ENCODE results near the gene CEL. TPM values are rescaled to one million over a fixed set of nuclear protein-coding genes. Genes with fewer than 3 reads are reported as not detected.

The CEL gene
- total and polyA plus RNA-seq, 9 donors, result 0.97 to 12.0 (median 1.9) TPM

DNA sequence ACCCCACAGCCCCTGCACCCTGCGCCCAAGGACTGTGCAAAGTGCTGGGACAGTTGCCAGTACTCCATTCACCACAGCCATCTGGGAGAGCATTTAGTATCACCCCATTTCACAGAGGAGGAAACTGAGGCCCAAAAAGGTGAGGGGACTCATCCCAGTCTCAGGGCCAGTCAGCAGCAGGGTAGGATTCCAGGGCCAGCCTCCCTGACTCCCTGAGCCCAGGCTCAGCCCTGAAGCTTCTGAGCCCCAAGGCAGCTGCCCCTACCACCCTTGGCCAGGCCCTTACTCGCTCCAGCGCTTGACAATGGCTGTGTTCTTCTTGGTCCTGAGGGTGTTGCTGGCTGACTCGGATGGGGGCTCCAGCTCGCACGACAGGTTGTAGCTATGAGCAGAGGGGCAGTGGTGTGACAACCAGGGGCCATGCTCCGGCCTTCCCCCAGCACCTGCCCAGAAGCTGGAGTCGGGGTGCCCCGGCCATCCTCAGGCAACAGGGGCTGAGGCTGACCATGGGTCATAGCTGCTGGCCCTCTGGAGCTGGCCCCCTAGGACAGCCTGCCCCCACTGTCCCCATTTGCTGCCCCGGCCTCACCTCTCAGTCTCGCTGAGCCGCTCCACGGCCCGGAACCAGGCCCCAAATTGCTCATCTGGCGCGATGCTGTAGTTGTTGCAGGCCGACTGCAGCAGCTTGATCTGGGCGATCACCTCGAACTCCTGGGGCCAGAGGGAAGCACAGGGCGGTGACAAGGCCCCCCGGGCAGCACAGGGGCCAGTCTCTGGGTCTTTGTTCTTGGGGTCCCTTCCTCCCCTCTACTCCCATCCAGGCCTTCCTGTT is 40.6 kb downstream of the CEL start:
- peaks cover 3% of the 10 kb centered on the region for H3K9me3 ChIP-seq (replicated peaks; ENCODE audit: control insufficient read depth, low read depth, low read length)
- H3K4me1 ChIP-seq (ENCODE audit: control insufficient read depth, insufficient read depth, low read length), result peaks cover 3% of the 10 kb centered on the region
- no peak overlapping the region for H3K4me3 ChIP-seq (ENCODE audit: low read length)
- no peak overlapping the region for H3K27ac ChIP-seq (ENCODE audit: low read length)
- H3K36me3 ChIP-seq (ENCODE audit: control insufficient read depth, insufficient read depth, low read length), result peaks cover 94% of the 10 kb centered on the region
- 92% methylated on average over 16 of the region's 21 CpGs for WGBS (ENCODE audit: insufficient coverage)
- no peak for DNase-seq
- H3K27me3 ChIP-seq (ENCODE audit: control insufficient read depth, insufficient read depth, low read length), result no peaks in the 10 kb centered on the region

GRCh38 chr9:133103183-133103986 is 41.6 kb downstream of the CEL start:
- H3K36me3 ChIP-seq (ENCODE audit: control insufficient read depth, insufficient read depth, low read length), result peaks cover 95% of the 10 kb centered on the region
- DNase-seq, result no peak

GRCh38 chr9:133103987-133104505 is 42.3 kb downstream of the CEL start:
- 86% methylated on average over 6 of the region's 12 CpGs for WGBS (ENCODE audit: insufficient coverage)
- no peak overlapping the region for H3K27ac ChIP-seq (ENCODE audit: low read length)
- H3K4me3 ChIP-seq (ENCODE audit: low read length), result no peak overlapping the region
- H3K36me3 ChIP-seq (ENCODE audit: control insufficient read depth, insufficient read depth, low read length), result peaks cover 95% of the 10 kb centered on the region
- no peaks in the 10 kb centered on the region for H3K27me3 ChIP-seq (ENCODE audit: control insufficient read depth, insufficient read depth, low read length)
- DNase-seq, result no peak
- peaks cover 3% of the 10 kb centered on the region for H3K4me1 ChIP-seq (ENCODE audit: control insufficient read depth, insufficient read depth, low read length)
- no peaks in the 10 kb centered on the region for H3K9me3 ChIP-seq (replicated peaks; ENCODE audit: control insufficient read depth, low read depth, low read length)

More at GRCh38 chr9:133103183-133103986, 41.6 kb downstream of the CEL start:
- 56% methylated on average over 11 of the region's 14 CpGs for WGBS (ENCODE audit: insufficient coverage)
- Histone ChIP-seq H3K4me1 (ENCODE audit: control insufficient read depth, insufficient read depth, low read length) (peaks cover 3% of the 10 kb centered on the region), H3K27ac (ENCODE audit: low read length) (no peak overlapping the region), H3K27me3 (ENCODE audit: control insufficient read depth, insufficient read depth, low read length) (no peaks in the 10 kb centered on the region), H3K9me3 (replicated peaks; ENCODE audit: control insufficient read depth, low read depth, low read length) (no peaks in the 10 kb centered on the region), H3K4me3 (ENCODE audit: low read length) (no peak overlapping the region)

GRCh38 chr9:133104718-133105460 is 43.1 kb downstream of the CEL start:
- H3K27ac ChIP-seq (ENCODE audit: low read length), result no peak overlapping the region
- no peaks in the 10 kb centered on the region for H3K9me3 ChIP-seq (replicated peaks; ENCODE audit: control insufficient read depth, low read depth, low read length)
- no peak overlapping the region for H3K4me3 ChIP-seq (ENCODE audit: low read length)
- H3K36me3 ChIP-seq (ENCODE audit: control insufficient read depth, insufficient read depth, low read length), result peaks cover 96% of the 10 kb centered on the region
- 80% methylated on average over 12 of the region's 15 CpGs for WGBS (ENCODE audit: insufficient coverage)
- H3K27me3 ChIP-seq (ENCODE audit: control insufficient read depth, insufficient read depth, low read length), result no peaks in the 10 kb centered on the region
- peaks cover 2% of the 10 kb centered on the region for H3K4me1 ChIP-seq (ENCODE audit: control insufficient read depth, insufficient read depth, low read length)
- DNase-seq, result no peak

- H3K27me3 ChIP-seq (ENCODE audit: control insufficient read depth, insufficient read depth, low read length), result no peaks in the 10 kb centered on the region
- H3K36me3 ChIP-seq (ENCODE audit: control insufficient read depth, insufficient read depth, low read length), result peaks cover 96% of the 10 kb centered on the region
- no peaks in the 10 kb centered on the region for H3K4me1 ChIP-seq (ENCODE audit: control insufficient read depth, insufficient read depth, low read length)
- H3K4me3 ChIP-seq (ENCODE audit: low read length), result no peak overlapping the region
- no peak for DNase-seq
- no peaks in the 10 kb centered on the region for H3K9me3 ChIP-seq (replicated peaks; ENCODE audit: control insufficient read depth, low read depth, low read length)
- no peak overlapping the region for H3K27ac ChIP-seq (ENCODE audit: low read length)
- WGBS (ENCODE audit: insufficient coverage), result 66% methylated on average over 6 of the region's 7 CpGs
Observed at GRCh38 chr9:133105461-133105770, 43.6 kb downstream of the CEL start.

- DNase-seq, result no peak
- Histone ChIP-seq H3K4me3 (ENCODE audit: low read length) (no peak overlapping the region), H3K27ac (ENCODE audit: low read length) (no peak overlapping the region), H3K4me1 (ENCODE audit: control insufficient read depth, insufficient read depth, low read length) (no peaks in the 10 kb centered on the region), H3K9me3 (replicated peaks; ENCODE audit: control insufficient read depth, low read depth, low read length) (no peaks in the 10 kb centered on the region), H3K27me3 (ENCODE audit: control insufficient read depth, insufficient read depth, low read length) (no peaks in the 10 kb centered on the region), H3K36me3 (ENCODE audit: control insufficient read depth, insufficient read depth, low read length) (peaks cover 93% of the 10 kb centered on the region)
- WGBS (ENCODE audit: insufficient coverage), result 89% methylated on average over 15 of the region's 17 CpGs
Observed at GRCh38 chr9:133106511-133107244, 44.9 kb downstream of the CEL start.

DNA sequence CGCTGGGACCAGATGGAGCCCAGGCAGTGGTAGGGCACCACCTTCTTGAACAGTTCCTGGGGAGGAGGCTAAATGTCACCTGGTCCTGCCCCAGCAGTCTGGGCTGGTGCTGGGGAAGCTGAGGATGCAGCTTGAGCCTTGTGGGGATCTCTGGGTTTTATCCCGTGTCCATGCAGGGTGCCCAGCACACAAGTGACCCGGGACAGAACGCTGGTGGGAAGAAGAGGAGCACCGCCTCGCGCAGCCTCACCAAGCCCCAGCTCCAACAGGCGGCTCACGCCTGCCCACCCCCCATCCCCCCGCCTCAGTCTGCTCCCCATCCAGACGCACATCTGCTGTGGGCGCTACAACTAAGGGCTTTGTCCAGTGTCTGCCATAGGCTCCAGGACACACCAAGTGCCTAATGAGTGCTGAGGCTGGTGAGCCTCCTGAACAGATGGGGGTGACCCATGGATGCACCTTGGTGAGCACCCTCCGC is 45.5 kb downstream of the CEL start:
- Histone ChIP-seq H3K36me3 (ENCODE audit: control insufficient read depth, insufficient read depth, low read length) (peaks cover 91% of the 10 kb centered on the region), H3K27ac (ENCODE audit: low read length) (no peak overlapping the region), H3K4me1 (ENCODE audit: control insufficient read depth, insufficient read depth, low read length) (peaks cover 3% of the 10 kb centered on the region), H3K4me3 (ENCODE audit: low read length) (no peak overlapping the region), H3K27me3 (ENCODE audit: control insufficient read depth, insufficient read depth, low read length) (no peaks in the 10 kb centered on the region), H3K9me3 (replicated peaks; ENCODE audit: control insufficient read depth, low read depth, low read length) (no peaks in the 10 kb centered on the region)
- no peak for DNase-seq
- 87% methylated on average over 4 of the region's 13 CpGs for WGBS (ENCODE audit: insufficient coverage)

DNA sequence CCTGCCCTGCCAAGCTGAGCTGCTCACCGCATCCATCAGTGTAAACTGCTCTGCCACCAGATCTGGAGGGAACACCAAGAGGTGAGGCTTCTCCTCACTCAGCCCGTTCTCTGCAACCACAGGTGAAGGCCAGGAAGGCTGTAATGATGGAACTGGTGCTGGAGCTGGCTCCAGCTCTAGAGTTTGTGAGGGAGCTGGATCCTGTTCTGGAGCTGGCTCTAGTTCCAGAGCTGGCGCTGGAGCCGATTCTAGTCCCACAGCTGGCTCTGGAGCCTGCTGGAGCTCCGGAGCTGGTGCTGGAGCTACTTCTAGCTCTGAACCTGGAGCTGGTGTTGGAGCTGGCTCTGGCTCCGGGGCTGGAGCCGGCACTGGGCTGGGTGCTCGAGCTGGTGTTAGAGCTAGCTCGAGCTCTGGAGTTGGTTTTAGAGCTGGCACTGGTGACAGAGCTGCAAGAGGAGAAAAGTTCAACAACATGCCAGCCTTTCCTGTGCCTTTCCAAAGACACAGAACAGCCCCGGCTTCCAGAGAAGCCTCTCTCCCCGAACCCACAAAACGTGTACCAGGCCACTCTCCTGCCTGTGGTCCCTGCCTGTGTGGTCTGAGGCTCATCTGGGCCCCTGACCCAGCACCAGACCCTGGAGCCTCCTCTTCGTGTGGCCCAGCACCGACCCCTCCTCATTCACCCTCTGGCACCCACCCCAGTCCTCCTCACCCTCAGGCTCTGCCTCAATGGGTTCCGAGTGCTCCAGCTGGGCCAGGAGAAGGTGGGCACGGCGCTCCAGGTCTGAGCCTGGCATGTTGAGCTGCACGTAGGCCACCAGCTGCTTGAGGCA is 46.4 kb downstream of the CEL start:
- no peak overlapping the region for H3K27ac ChIP-seq (ENCODE audit: low read length)
- peaks cover 11% of the 10 kb centered on the region for H3K4me1 ChIP-seq (ENCODE audit: control insufficient read depth, insufficient read depth, low read length)
- no peak for DNase-seq
- WGBS (ENCODE audit: insufficient coverage), result 91% methylated on average over 15 of the region's 18 CpGs
- H3K4me3 ChIP-seq (ENCODE audit: low read length), result no peak overlapping the region
- peaks cover 85% of the 10 kb centered on the region for H3K36me3 ChIP-seq (ENCODE audit: control insufficient read depth, insufficient read depth, low read length)
- H3K27me3 ChIP-seq (ENCODE audit: control insufficient read depth, insufficient read depth, low read length), result no peaks in the 10 kb centered on the region
- H3K9me3 ChIP-seq (replicated peaks; ENCODE audit: control insufficient read depth, low read depth, low read length), result no peaks in the 10 kb centered on the region

Data from muscle of leg (tissue), 11 donors.